Measurements from ENCODE around the gene LRRC7.

Gene LRRC7

DNA sequence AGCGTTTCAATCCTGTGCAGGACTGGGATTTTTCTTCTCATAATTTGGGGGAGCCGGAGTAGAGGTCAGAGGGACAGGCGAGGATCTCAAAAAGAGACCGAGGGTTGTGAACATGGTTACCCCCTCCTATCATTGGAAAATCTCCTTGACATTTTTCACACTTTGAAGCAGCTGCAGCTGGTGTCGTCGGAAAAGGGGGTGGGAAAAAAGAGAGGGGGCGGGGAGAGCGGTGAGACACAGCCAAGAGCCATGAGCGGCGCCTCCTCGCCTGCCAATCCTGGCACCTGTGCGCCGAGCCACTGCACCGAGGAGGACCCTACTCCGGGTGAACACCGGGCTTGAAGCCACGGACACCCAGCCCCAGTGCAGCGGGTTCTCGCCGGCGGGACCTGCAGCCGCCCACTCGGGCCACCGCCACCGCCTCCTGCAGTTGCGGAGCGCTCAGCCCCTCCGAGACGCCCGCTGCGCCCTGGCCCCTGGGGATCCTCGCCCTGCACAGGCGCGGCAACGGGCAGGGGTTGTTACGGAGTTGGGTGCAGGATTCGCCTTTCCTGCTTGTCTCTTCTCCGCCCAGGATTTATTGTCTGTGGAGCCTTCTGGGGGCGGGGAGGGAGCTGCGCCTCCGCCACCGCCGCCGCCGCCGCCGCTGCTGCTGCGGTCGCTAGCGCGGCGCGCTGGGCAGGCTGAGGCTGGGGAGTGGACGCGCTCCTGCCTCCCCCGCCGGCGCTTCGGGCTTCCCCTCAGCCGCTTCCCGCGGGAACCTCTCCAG lies at the start of gene LRRC7:
Gene LRRC7 (plus strand): TSS at position 271 of the 769 bp plus-strand sequence. CDS start 718 bp downstream, outside the sequence.
- DNase-seq (ENCODE audit: low read depth in 2 of 2): no peak

GRCh38 chr1:69519006-69519405 lies 48.7 kb upstream of the LRRC7 start:
- DNase-seq (ENCODE audit: low read depth in 2 of 2): no peak

GRCh38 chr1:69520326-69520725 lies 47.4 kb upstream of the LRRC7 start:
- no peak for DNase-seq (ENCODE audit: low read depth in 2 of 2)

- DNase-seq (ENCODE audit: low read depth in 2 of 2): no peak
Measured at GRCh38 chr1:69523032-69523431, 44.7 kb upstream of the LRRC7 start.

- DNase-seq (ENCODE audit: low read depth in 2 of 2): no peak
Measured at GRCh38 chr1:69523461-69523860, 44.3 kb upstream of the LRRC7 start.

GRCh38 chr1:69524015-69524414 lies 43.7 kb upstream of the LRRC7 start:
- DNase-seq (ENCODE audit: low read depth in 2 of 2): no peak

DNA sequence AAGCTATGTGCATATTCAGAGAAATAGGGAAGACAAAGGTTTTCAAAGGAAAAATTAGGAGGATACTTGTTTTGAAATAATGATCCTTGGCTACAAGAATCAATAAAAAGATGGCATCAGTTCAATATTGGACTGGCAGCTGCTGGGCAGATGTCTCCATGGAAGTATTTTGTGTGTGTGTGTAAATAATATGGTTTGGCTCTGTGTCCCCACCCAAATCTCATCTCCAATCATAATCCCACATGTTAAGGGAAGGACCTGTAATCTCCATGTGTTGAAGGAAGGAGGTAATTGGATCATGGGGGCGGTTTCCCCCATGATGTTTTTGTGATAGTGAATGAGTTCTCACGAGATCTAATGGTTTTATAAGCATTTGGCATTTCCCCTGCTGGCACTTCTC lies 40.4 kb upstream of the LRRC7 start:
- DNase-seq (ENCODE audit: low read depth in 2 of 2): no peak

GRCh38 chr1:69528376-69528775 lies 39.3 kb upstream of the LRRC7 start:
- no peak for DNase-seq (ENCODE audit: low read depth in 2 of 2)

- DNase-seq (ENCODE audit: low read depth in 2 of 2): no peak
Measured at GRCh38 chr1:69533343-69533742, 34.4 kb upstream of the LRRC7 start.

DNA sequence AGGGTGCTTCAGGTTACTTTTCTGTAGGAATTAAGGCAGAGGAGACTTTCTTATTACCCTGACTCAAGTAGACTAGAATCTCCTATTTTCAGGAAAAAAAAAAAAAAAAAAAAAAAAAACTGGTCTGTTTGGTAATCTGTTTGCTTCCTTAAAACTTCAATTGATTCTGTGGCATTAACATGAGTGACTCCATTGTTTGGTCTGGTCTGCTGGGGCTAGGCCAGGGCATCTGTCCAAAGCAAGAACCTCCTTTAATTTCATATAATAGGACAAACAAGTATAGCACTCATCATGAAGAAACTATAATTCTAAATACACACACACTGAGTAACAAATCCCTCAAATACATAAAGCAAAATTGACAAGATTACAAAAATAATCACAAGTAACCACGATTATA lies 32.9 kb upstream of the LRRC7 start:
- no peak for DNase-seq (ENCODE audit: low read depth in 2 of 2)

DNA sequence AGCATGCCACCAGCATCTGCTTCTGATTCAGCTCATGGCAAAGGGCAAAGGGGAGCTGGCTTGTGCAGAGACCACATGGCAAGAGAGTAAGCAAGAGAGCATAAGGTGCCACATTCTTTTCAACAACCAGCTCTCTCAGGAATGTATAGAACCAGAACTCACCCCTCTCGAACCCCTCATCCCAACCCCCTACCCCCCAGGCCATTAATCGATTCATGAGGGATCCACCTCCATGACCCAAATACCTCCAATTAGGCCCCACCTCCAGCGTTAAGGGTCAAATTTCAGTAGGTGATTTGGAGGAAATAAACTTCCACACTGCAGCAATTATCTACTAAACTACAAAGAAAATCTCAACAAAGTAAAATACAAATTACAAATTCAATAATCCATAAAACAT lies 32.2 kb upstream of the LRRC7 start:
- DNase-seq (ENCODE audit: low read depth in 2 of 2): no peak

- no peak for DNase-seq (ENCODE audit: low read depth in 2 of 2)
Measured at GRCh38 chr1:69540052-69540451, 27.7 kb upstream of the LRRC7 start.

DNA sequence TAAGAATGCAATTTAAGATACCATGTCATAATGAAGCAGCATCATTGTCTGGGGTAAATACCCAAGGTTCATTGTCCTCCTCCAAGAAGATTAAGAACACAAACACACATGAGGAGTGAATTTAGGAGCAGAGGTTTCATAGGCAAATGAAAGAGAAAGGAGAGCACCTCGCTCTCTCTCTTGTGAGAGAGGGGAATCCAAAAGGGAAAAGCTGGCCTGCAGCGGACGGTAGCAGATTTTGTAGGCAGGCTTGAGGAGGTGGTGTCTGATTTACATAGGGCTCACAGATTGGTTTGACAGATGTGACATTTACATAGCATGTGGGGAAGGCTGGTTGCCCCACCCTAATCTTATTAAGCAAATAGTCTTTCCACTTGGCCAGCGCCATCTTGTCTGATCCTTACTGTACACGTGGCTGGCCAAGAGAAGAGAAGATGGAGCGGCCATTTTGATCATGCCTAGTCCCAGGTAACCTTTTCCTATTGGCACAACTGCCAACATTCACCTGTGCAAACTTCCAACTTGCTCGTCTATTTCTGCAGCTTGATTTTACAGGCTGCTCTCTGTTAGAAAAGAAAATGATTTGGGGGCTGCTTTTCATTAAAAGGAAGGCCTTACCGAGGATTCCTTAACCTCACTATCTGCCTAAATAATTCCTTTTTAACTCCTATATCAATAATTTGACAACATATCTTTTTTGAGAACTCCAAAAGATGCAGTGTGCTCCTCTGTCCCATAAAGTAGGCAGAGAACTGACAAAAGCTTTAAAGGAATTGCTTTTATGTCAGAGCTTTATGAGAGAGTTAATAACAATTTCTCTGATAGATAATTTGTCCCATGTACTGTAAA lies 16.0 kb upstream of the LRRC7 start:
- DNase-seq (ENCODE audit: low read depth in 2 of 2): no peak

DNA sequence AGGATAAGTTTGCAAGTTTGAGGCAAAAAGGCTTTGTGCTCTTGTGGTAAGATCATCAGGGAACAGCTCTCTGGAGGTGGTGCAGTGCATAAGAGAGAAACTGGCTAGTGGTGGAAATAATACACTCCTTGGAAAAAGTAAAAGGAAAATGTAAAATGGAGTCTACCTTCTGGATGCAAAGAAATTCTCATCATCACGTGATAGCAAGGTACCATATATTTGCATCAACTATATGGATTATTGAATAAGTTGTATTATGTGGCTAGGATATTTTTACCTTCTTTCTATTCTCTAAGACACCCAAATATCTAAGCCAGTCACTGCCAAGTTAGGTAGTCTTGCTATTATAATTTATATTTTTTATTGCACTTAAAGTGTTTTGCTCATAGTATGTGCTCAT lies 14.0 kb upstream of the LRRC7 start:
- no peak for DNase-seq (ENCODE audit: low read depth in 2 of 2)

DNA sequence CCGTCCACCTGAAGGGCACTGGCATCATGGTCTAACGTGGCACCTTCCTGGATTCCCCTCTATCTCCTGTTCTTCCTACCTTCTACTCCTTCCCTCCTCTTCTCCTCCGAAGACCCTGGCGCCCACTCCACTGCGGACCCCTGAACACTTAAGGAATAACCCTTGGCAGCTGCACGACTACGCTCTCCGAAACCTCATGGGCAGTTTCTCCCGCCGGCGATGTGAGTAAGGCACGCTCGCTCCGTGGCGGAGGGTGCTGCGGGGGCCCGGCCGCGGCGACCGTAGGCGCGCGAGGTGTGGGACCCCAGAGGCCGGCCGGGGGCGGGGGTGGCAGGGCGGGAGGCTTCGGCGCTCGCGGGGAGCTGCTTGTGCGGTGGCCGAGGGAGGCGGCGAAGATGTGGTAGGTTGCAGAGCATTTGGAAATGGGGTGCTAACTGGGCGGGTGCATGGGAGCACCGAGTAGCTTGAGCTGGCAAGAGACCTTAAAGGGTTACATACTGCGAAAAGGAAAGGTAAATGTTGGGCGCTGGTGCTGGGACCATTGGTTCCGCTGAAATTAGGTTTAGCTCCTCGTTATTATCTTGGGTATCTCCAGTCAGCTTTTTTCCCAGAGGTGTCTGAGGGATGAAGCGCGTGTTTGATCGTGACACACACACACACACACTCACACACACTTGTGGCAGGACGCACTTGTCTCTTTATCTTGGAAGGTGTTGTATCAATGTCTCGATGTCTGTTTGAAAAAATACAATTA lies 876 bp downstream of the LRRC7 start:
- DNase-seq (ENCODE audit: low read depth in 2 of 2): no peak

DNA sequence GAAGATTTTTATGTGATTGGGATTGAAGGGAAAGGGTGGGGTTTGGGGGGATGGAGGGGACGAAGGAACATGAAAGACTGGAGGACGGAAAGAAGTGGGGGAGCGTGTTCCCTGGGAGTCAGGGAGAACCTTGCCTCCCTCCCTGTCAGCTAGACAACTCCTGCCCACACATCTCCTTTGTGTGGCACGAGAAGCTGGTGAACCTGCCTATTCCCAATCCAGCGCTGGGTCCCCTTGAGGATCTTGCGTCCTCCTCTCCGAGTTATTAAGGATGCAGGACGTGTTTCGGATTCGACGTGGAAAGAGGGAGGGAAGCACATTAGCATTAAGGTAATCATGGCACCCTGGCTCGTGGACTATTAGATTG lies 1.4 kb downstream of the LRRC7 start:
- DNase-seq (ENCODE audit: low read depth in 2 of 2): no peak

DNA sequence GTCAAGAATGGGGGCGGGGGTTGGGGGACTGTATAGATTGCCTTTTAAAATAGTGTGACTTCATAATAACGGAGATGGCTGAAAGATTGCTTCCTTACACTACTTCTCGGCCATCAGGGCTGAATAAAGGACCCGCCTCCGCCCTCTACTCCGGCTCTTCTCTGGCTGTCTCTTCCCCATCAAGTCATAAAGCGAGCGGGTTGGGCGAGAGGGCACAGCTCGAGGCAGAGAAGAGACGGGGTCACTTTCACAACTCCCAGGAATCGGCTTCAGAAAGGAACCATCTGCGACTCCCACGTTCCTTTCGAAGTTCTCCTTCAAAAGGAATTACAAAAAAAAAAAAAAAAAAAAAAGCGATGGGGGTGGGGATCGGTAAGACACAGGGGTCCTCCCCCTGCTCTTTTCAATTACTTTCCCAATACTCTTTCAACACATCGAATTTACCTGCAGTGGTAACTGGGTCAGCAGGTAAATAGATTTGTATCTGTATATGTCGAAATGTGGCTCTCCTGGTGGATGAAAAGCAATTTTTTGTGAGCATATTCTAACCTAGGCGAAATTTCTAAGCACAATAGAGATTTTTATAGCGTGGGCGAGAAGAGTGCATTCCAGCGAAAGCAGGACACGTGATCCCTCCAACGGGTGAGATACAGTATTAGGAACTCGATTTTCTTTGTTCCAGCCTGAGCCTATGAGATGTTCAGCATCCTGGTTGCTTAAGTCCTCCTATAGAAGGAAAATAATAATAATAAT lies 2.0 kb downstream of the LRRC7 start:
- DNase-seq (ENCODE audit: low read depth in 2 of 2): no peak

DNA sequence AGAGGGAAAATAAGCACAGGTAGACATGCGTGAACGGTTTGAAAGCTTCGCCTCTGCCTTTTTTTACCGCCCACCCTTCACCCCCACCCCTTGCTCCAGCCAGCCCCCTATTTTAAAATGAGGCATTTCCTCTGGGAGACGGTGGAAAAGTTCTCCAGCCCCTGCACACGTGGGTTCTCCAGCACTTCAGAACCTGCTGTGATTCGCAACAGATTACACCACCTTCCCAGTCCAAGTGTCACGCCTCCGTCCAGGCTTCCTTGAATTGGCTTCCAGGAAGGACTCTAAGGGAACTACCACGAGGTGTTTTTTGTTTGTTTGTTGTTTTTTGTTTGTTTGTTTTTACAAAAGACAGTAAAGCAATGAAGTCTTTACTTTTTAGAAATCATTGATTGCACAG lies 2.6 kb downstream of the LRRC7 start:
- DNase-seq (ENCODE audit: low read depth in 2 of 2): no peak

DNA sequence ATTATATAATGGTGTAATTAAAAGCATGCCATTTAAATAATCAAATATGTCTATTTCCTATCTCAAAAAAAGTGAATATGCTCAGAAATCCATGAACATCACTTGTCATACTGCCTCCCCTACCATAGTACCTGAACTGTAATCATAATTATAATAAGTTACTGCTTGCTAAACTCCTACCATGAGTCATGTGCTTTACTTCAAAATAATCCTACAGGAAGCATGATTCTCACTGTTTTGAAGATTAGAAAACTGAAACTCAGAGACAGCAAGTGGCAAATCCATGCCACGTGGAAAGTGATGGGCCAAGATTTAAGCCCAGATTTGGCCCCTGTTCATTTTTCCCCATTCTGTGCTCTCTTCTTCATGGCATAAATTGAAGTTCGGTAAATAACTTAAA lies 5.2 kb downstream of the LRRC7 start:
- no peak for DNase-seq (ENCODE audit: low read depth in 2 of 2)

DNA sequence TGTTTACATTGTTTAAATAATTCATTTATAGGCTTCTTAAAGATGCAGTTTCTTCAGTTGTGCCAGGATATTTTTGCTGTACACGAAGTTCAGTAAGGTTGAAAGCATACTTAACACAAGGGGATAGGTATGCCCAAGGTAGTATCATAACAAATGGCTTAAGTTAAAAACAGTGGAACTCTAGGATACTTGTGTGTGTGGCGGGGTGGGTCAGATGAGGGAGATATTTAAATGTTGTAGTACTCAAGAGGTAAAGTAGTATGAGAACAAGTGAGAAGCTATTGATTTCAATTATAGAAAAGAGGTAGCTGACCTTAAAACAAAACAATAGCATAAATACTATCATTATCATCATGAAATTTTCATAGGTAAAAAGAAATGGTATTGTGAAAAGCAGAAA lies 6.2 kb downstream of the LRRC7 start:
- no peak for DNase-seq (ENCODE audit: low read depth in 2 of 2)

DNA sequence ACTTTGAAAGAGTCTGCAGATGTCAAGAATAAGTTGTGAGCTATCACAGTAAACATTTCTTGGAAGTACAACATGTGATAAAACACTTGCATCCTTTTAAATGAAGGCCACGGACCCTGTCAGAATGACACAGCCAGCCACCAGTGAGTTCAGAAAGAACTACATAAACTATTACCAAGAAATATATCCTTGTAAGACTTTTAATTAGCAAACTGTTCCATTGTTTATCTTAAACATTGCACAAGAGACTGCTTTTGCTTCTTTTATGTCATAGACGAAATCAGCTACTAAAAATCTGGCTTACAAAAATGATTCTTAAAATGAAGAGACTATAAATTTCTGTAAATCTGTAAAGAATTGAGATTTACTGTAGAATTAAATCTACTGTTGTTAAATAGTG lies 17.9 kb downstream of the LRRC7 start:
- no peak for DNase-seq (ENCODE audit: low read depth in 2 of 2)

- DNase-seq (ENCODE audit: low read depth in 2 of 2): no peak
Measured at GRCh38 chr1:69587391-69587790, 19.7 kb downstream of the LRRC7 start.

All from stimulated activated CD4-positive, alpha-beta T cell treated with anti-CD3 and anti-CD28 coated beads, Interleukin-12 subunit alpha, Interleukin-12 subunit beta, amount 100 ng/mL, for 24 hours (primary cell).